T47D (cell line): ENCODE measurements around the gene TEKT2.

Experiments
- DNase-seq, 2 experiments: peaks; one replicate each; pipeline versions ENCODE4 v3.0.0 to v3.0.0-alpha.2; 2011 to 2012; ENCODE audit warnings: low read depth in 1 of 2, low spot score in 1 of 2
- JUND ChIP-seq: IDR thresholded peaks from 2 replicates; pipeline ENCODE4 v1.6.1; 2012; ENCODE audit warnings: low read depth
- in situ Hi-C: cut with HindIII; loops from 2 replicates; pipeline ENCODE4 v1.10.0; 2016; ENCODE audit warnings: low sequenced_read_pairs, low pct_unique_long_range_greater_than_20kb

Gene TEKT2

DNA sequence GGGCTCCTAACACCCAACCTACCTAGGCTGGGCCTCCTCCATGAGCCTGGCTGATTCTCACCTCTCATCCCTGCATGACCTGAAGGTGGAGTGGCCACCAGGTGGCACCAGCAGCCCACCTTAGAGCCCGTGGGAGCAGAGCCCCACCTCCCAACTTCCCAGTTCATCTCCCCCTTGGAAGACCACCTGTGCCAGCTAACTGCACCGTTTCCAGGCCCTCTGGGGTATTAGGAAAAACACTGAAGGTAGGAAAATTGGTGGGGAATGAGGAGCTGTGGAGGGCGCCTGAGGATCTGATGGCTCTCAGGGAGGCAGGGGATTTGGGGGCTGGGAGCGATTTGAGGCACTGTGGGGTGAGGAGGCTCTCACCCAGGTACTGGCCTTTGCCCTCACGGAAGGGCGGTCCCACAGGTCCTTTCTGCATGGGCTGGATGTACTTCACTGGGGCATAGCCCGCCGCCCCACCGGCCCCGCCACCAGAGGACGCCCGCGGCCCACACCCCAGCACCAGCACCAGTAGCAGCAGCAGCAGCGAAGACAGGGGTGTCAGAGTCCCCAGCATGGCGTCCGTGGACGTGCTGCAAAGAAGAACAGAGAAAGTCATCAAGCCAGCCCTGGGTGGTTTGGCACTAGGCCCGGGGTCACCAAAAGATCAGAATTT is 15.9 kb downstream of the TEKT2 start:
- TF ChIP-seq JUND = no peak
- DNase-seq = peak; percentile 63 to 77
- in situ Hi-C loops = no loop called here

- no peak for TF ChIP-seq JUND
- DNase-seq = no peak
- in situ Hi-C loops = no loop called here
These were observed 16.5 kb downstream of the TEKT2 start for GRCh38 chr1:36100376-36100775.

DNA sequence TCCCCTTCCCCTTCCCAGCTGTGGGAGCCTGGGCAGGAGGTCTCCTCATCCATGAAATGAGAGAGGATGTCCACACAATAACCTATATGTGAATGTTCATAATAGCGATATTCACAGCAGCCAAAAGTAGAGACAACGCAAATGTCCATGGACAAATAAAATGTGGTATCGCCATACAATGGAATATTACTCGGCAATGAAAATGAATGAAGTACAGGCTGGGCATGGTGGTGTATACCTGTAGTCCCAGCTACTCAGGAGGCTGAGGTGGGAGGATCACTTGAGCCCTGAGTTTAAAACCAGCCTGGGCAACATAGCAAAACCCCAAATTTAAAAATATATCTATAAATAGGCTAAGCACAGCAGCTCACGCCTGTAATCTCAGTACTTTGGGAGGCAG is 17.7 kb downstream of the TEKT2 start:
- TF ChIP-seq JUND = no peak
- in situ Hi-C loops = no loop called here
- DNase-seq = no peak

- TF ChIP-seq JUND = no peak
- in situ Hi-C loops = no loop called here
- DNase-seq = no peak
These were observed 22.4 kb downstream of the TEKT2 start for GRCh38 chr1:36106269-36106668.

- no peak for DNase-seq
- in situ Hi-C loops = no loop called here
- no peak for TF ChIP-seq JUND
These were observed 23.5 kb downstream of the TEKT2 start for GRCh38 chr1:36107394-36107793.

DNA sequence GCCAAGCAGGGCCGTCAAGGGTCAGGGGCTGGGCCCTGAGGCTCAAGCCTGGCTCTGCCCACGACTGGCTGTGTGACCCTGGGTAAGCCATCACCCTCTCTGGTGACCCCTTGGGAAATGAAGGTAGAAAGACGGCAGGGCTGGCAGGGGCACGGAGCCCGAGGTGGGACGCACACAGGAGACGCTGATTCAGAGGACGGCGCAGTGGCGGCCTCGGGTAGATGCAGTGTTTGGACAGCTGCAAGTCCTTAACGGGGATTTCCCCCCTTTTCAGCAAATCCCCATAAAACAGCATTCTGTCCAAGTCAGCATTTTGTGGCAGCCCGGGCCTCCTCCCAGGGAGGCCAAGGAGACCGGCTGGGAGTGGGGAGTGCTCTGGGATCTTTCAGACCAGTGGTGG is 24.4 kb downstream of the TEKT2 start:
- no peak for TF ChIP-seq JUND
- DNase-seq = no peak
- in situ Hi-C loops = no loop called here

- peak; percentile 47 to 60 for DNase-seq
- TF ChIP-seq JUND = no peak
- in situ Hi-C loops = no loop called here
These were observed 25.3 kb downstream of the TEKT2 start for GRCh38 chr1:36109041-36109679.

GRCh38 chr1:36111151-36111550 is 27.3 kb downstream of the TEKT2 start:
- DNase-seq = no peak
- in situ Hi-C loops = no loop called here
- TF ChIP-seq JUND = no peak

DNA sequence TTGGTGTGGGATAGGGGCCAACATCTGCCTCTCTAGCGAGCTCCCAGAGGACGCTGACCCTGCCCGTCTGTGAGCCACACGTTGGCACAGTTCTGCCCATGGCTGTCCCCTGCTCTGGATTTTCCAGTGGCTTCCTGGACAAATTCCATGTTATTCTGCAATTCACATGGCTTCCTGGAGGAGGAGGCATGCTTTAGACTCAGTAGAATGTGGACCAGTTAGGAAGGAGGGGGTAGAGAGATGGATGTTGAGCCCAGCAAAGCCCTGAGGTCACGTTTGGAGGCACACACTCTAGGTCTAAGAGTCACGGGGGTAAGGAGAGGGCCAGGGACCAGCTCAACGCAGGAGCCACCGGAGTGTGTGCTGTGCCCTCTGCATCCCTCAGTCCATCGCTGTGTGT is 28.9 kb downstream of the TEKT2 start:
- in situ Hi-C loops = no loop called here

DNA sequence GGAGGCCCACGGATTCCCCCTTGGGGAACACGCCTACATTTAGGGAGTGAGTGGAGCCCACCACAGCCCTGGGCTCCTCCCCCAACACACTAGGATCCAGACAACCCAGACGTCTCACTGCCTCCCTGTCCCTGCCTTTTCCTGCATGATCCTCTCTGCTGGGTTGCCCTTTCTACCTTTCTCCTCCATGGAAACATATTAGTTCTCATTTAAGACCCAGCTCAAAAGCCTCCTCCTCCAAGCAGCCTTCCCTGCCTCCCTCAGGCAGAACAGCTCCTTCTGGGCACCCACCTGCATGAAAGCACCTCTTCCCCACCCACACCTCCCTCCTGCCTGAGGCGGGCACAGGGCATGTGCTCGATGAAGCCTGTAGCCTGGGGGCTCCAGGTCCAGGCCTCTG is 30.5 kb downstream of the TEKT2 start:
- in situ Hi-C loops = no loop called here
- no peak for TF ChIP-seq JUND
- DNase-seq = no peak

More for the DNA sequence above, 28.9 kb downstream of the TEKT2 start:
- TF ChIP-seq JUND = no peak
- no peak for DNase-seq

GRCh38 chr1:36115200-36115669 is 31.3 kb downstream of the TEKT2 start:
- DNase-seq = no peak
- TF ChIP-seq JUND = no peak
- in situ Hi-C loops = no loop called here

- TF ChIP-seq JUND = no peak
- in situ Hi-C loops = no loop called here
- DNase-seq = no peak
These were observed 32.0 kb downstream of the TEKT2 start for GRCh38 chr1:36115931-36116330.

GRCh38 chr1:36116901-36117300 is 33.0 kb downstream of the TEKT2 start:
- in situ Hi-C loops = no loop called here
- no peak for TF ChIP-seq JUND
- DNase-seq = no peak

GRCh38 chr1:36118447-36119204 is 34.7 kb downstream of the TEKT2 start:
- no peak for TF ChIP-seq JUND
- no peak for DNase-seq
- in situ Hi-C loops = no loop called here
